ENCODE results near the gene SHKBP1.

The SHKBP1 gene

GRCh38 chr19:40639638-40639982 lies 62.9 kb downstream of the SHKBP1 start:
- TF ChIP-seq GATA2 (IDR thresholded peaks at IDR 0.05; ENCODE audit: low read depth, low read length) (no peak), GATA3 (IDR thresholded peaks at IDR 0.05; ENCODE audit: low read depth, low read length) (no peak)

- TF ChIP-seq GATA2 (IDR thresholded peaks at IDR 0.05; ENCODE audit: low read depth, low read length) (no peak), GATA3 (IDR thresholded peaks at IDR 0.05; ENCODE audit: low read depth, low read length) (no peak)
These were observed 64.1 kb downstream of the SHKBP1 start for GRCh38 chr19:40640744-40641143.
